HepG2 (cell line): ENCODE measurements around the gene SLC25A43. TPM values are rescaled to one million over a fixed set of nuclear protein-coding genes. Genes with fewer than 3 reads are reported as not detected.

ENCODE experiments used
- CREM ChIP-seq, 2 experiments: sonication (generic) in 1 of 2; formaldehyde crosslinking in 1 of 2; IDR thresholded peaks; 2 replicates each; pipeline versions ENCODE4 v1.4.0 to v1.6.1; 2016 to 2020; ENCODE audit warnings: antibody characterized with exemption in 1 of 2, mild to moderate bottlenecking in 1 of 2, missing genetic modification reagents in 1 of 2
- DMAP1 ChIP-seq: IDR thresholded peaks from 2 replicates; pipeline ENCODE4 v1.6.1; 2016
- DRAP1 ChIP-seq: IDR thresholded peaks from 2 replicates; pipeline ENCODE4 v1.6.1; 2016; ENCODE audit warnings: missing genetic modification reagents, missing compliant biosample characterization
- FOXC1 ChIP-seq: sonication (generic); formaldehyde crosslinking; IDR thresholded peaks from 2 replicates; pipeline ENCODE4 v1.8.0; 2022; ENCODE audit warnings: mild to moderate bottlenecking, missing genetic modification reagents, borderline replicate concordance
- FOXO1 ChIP-seq: sonication (generic); formaldehyde crosslinking; IDR thresholded peaks from 2 replicates; pipeline ENCODE4 v1.4.0; 2020; ENCODE audit warnings: missing genetic modification reagents
- GATA4 ChIP-seq: sonication (generic); IDR thresholded peaks from 2 replicates; pipeline ENCODE4 v1.6.1; 2016; ENCODE audit warnings: antibody characterized with exemption, low read depth, borderline replicate concordance
- HOXA3 ChIP-seq: sonication (generic); formaldehyde crosslinking; IDR thresholded peaks from 2 replicates; pipeline ENCODE4 v1.5.0; 2020; ENCODE audit warnings: missing genetic modification reagents
- KDM2A ChIP-seq: sonication (generic); formaldehyde crosslinking; IDR thresholded peaks from 2 replicates; pipeline ENCODE4 v1.4.0; 2020; ENCODE audit warnings: low read depth, missing genetic modification reagents, borderline replicate concordance
- MYC ChIP-seq: sonication (generic); formaldehyde crosslinking; IDR thresholded peaks from 2 replicates; pipeline ENCODE4 v1.9.0; 2021; ENCODE audit warnings: missing genetic modification reagents, borderline replicate concordance
- POLR2AphosphoS5 ChIP-seq: IDR thresholded peaks from 2 replicates; pipeline ENCODE4 v1.6.1; 2012; ENCODE audit warnings: low read depth, low read length
- SAP130 ChIP-seq: IDR thresholded peaks from 2 replicates; pipeline ENCODE4 v1.6.1; 2016; ENCODE audit warnings: low read depth
- SP4 ChIP-seq: sonication (generic); formaldehyde crosslinking; IDR thresholded peaks from 2 replicates; pipeline ENCODE4 v1.8.1; 2023; ENCODE audit warnings: mild to moderate bottlenecking, missing genetic modification reagents
- STAT6 ChIP-seq: sonication (generic); formaldehyde crosslinking; IDR thresholded peaks from 2 replicates; pipeline ENCODE4 v1.4.0; 2020; ENCODE audit warnings: missing genetic modification reagents, mild to moderate bottlenecking, borderline replicate concordance
- TAF1 ChIP-seq: sonication (generic); formaldehyde crosslinking; IDR thresholded peaks from 2 replicates; pipeline ENCODE4 v1.4.0; 2020; ENCODE audit warnings: missing genetic modification reagents
- ZNF414 ChIP-seq: sonication (generic); formaldehyde crosslinking; IDR thresholded peaks from 2 replicates; pipeline ENCODE4 v1.5.0; 2020; ENCODE audit warnings: missing genetic modification reagents
- ZNF556 ChIP-seq: sonication (generic); formaldehyde crosslinking; IDR thresholded peaks from 2 replicates; pipeline ENCODE4 v1.4.0; 2020; ENCODE audit warnings: mild to moderate bottlenecking, missing genetic modification reagents, borderline replicate concordance
- ZNF777 ChIP-seq: sonication (generic); formaldehyde crosslinking; IDR thresholded peaks from 2 replicates; pipeline ENCODE4 v1.4.0; 2020; ENCODE audit warnings: missing genetic modification reagents
- ZNF839 ChIP-seq: sonication (generic); formaldehyde crosslinking; IDR thresholded peaks from 2 replicates; pipeline ENCODE4 v1.4.0; 2020; ENCODE audit warnings: missing genetic modification reagents, mild to moderate bottlenecking, borderline replicate concordance
- ZSCAN21 ChIP-seq: sonication (generic); formaldehyde crosslinking; IDR thresholded peaks from 2 replicates; pipeline ENCODE4 v1.8.0; 2022; ENCODE audit warnings: mild to moderate bottlenecking, missing genetic modification reagents, moderate library complexity, borderline replicate concordance
- polyA plus RNA-seq, 8 experiments: library from polyadenylated mRNA; depleted of rRNA in 3 of 8; stranded (reverse) in 7 of 8; unstranded in 1 of 8; fragments of >200 nt; fragmentation: Illumina TruSeq in 4 of 8; extraction: Trizol in 4 of 8; gene quantifications; 2 replicates each; pipeline versions ENCODE4 v1.2.1 to v1.2.3, GENCODE V29; 2011 to 2016; ENCODE audit warnings: low read depth in 4 of 8, missing spikeins in 1 of 8, mixed read lengths in 1 of 8; ENCODE audit not compliant: insufficient read depth in 1 of 8
- total RNA-seq, 5 experiments: library from RNA; depleted of rRNA; stranded (reverse); fragments of >200 nt; fragmentation: Illumina TruSeq; extraction: Trizol; gene quantifications; 2 replicates each; pipeline ENCODE4 v1.2.3, GENCODE V29; 2016; ENCODE audit warnings: low read depth in 1 of 5
- TF ChIP-seq, protein P1 (sequence below): sonication (generic); formaldehyde crosslinking; conservative IDR thresholded peaks from 2 replicates; pipeline ENCODE4 v1.4.0; 2020; ENCODE audit warnings: mild to moderate bottlenecking, missing genetic modification reagents, moderate library complexity
- TF ChIP-seq, protein P2 (sequence below): sonication (generic); formaldehyde crosslinking; IDR thresholded peaks from 2 replicates; pipeline ENCODE4 v1.4.0; 2020; ENCODE audit warnings: mild to moderate bottlenecking, missing genetic modification reagents

The SLC25A43 gene
- total and polyA plus RNA-seq, 2 of the 13 experiments (the other 11 are each of a cell fraction or from before 2014, with no cell fraction given), result 5.8 to 13.2 TPM

DNA sequence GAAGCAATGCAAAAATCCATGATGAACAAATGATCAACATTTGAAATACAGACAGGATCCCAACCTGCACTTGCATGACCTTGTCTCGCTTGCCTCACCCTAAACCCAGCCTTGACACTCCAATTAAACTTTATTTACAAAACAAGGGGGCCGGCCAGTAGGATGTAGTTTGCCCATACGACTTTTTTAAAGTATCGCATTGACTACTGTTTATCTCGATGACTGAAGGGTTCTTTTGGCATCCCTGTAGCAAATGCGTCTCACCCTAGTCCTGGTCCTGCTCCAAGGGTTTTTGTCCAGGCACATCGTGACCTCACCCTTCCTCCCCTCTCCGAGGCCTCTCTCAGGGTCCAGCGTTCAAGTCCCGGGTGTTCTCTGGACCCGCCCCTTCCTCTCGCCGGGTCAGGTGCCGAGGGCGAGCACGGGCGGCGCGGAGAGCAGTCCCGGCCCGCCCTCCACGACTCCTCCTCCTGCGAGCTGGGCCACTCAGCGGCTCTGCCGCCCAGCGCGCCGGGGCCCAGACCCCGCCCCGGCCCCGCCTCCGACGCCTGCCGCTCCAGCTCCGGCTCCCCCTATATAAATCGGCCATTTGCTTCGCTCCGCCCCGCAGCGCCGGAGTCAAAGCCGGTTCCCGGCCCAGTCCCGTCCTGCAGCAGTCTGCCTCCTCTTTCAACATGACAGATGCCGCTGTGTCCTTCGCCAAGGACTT lies 68.9 kb downstream of the SLC25A43 start, which contains the start of gene SLC25A5 (continued):
- TF ChIP-seq SAP130 (CRISPR knock-in tag) (peak; percentile 59), KDM2A (CRISPR knock-in tag) (peak; percentile 24; the same call in 1 of the 2 replicates), ZNF777 (CRISPR knock-in tag) (no peak), ZSCAN21 (CRISPR knock-in tag) (peak; percentile 13; the same call in 1 of the 2 replicates), MYC (CRISPR knock-in tag) (peak; percentile 23; the same call in 1 of the 2 replicates), ZNF414 (CRISPR knock-in tag) (no peak), SP4 (CRISPR knock-in tag) (peak; percentile 89), DMAP1 (CRISPR knock-in tag) (0 out of 2 replicates have a peak, but pooled peaks have one; percentile 42), STAT6 (CRISPR knock-in tag) (peak; percentile 6; the same call in 1 of the 2 replicates), FOXC1 (no peak), ZNF839 (CRISPR knock-in tag) (no peak), HOXA3 (CRISPR knock-in tag) (peak; percentile 49; the same call in 1 of the 2 replicates), GATA4 (peak; percentile 29; the same call in 1 of the 2 replicates), POLR2AphosphoS5 (peak; percentile 78), FOXO1 (CRISPR knock-in tag) (no peak), ZNF556 (CRISPR knock-in tag) (peak; percentile 49; the same call in 1 of the 2 replicates), TAF1 (CRISPR knock-in tag) (peak; percentile 67; the same call in 1 of the 2 replicates), CREM (IDR thresholded peaks at IDR 0.05) (no peak), CREM (CRISPR knock-in tag; IDR thresholded peaks at IDR 0.05) (no peak), DRAP1 (CRISPR knock-in tag) (peak; percentile 93)
- TF ChIP-seq, protein P1, sequence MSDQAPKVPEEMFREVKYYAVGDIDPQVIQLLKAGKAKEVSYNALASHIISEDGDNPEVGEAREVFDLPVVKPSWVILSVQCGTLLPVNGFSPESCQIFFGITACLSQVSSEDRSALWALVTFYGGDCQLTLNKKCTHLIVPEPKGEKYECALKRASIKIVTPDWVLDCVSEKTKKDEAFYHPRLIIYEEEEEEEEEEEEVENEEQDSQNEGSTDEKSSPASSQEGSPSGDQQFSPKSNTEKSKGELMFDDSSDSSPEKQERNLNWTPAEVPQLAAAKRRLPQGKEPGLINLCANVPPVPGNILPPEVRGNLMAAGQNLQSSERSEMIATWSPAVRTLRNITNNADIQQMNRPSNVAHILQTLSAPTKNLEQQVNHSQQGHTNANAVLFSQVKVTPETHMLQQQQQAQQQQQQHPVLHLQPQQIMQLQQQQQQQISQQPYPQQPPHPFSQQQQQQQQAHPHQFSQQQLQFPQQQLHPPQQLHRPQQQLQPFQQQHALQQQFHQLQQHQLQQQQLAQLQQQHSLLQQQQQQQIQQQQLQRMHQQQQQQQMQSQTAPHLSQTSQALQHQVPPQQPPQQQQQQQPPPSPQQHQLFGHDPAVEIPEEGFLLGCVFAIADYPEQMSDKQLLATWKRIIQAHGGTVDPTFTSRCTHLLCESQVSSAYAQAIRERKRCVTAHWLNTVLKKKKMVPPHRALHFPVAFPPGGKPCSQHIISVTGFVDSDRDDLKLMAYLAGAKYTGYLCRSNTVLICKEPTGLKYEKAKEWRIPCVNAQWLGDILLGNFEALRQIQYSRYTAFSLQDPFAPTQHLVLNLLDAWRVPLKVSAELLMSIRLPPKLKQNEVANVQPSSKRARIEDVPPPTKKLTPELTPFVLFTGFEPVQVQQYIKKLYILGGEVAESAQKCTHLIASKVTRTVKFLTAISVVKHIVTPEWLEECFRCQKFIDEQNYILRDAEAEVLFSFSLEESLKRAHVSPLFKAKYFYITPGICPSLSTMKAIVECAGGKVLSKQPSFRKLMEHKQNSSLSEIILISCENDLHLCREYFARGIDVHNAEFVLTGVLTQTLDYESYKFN, result peak; percentile 76
- TF ChIP-seq, protein P2, sequence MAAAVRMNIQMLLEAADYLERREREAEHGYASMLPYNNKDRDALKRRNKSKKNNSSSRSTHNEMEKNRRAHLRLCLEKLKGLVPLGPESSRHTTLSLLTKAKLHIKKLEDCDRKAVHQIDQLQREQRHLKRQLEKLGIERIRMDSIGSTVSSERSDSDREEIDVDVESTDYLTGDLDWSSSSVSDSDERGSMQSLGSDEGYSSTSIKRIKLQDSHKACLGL (CRISPR knock-in tag), result no peak
